Adrenal gland (tissue), 12 donors: ENCODE results near the gene ZNF655. TPM values are rescaled to one million over a fixed set of nuclear protein-coding genes. Genes with fewer than 3 reads are reported as not detected.

ENCODE experiments used
- DNase-seq, 7 donors: peaks; one replicate each; pipeline ENCODE4 v3.0.0-alpha.2; 2019 to 2020
- H3K27ac ChIP-seq, 5 donors: fragments of 200-600 bp; sonication (generic) in 4 of 5; 1 replicate in 3 of 5; 2 replicates in 2 of 5; pipeline versions ENCODE4 v1.5.1 to v1.8.0; 2016 to 2020; ENCODE audit warnings: mild to moderate bottlenecking in 1 of 5
- H3K27me3 ChIP-seq: fragments of 200-600 bp; 2 replicates; pipeline ENCODE4 v1.8.0; 2021
- H3K36me3 ChIP-seq, 2 donors: fragments of 200-600 bp; replicated peaks in 1 of 2; 1 replicate in 1 of 2; 2 replicates in 1 of 2; pipeline versions ENCODE4 v1.5.1 to v1.8.0; 2018 to 2022
- H3K4me1 ChIP-seq, 2 donors: fragments of 200-600 bp; replicated peaks in 1 of 2; 1 replicate in 1 of 2; 2 replicates in 1 of 2; pipeline versions ENCODE4 v1.5.1 to v1.8.0; 2018 to 2021
- H3K4me3 ChIP-seq, 4 donors: fragments of 200-600 bp; sonication (generic) in 3 of 4; one replicate each; pipeline ENCODE4 v1.5.1; 2016 to 2018
- H3K9me3 ChIP-seq, 3 donors: fragments of 200-600 bp; sonication (generic) in 1 of 3; replicated peaks in 1 of 3; 1 replicate in 2 of 3; 2 replicates in 1 of 3; pipeline versions ENCODE4 v1.5.1 to v1.8.0; 2016 to 2021
- POLR2A ChIP-seq, 2 donors: fragments of 450-650 bp; IDR thresholded peaks; one replicate each; pipeline ENCODE4 v1.6.1; 2017; ENCODE audit warnings: antibody characterized with exemption in 2 of 2, mild to moderate bottlenecking in 2 of 2, moderate library complexity in 1 of 2
- WGBS, 4 donors: extraction: QIAGEN DNeasy Blood & Tissue Kit in 2 of 4; methylation state at CpG; one replicate each; pipeline versions ENCODE4 v1.1.5 to v1.1.7; 2013 to 2017; 5-methylcytosine and 5-hydroxymethylcytosine counted together
- intact Hi-C, 2 donors: fragments of 100-400 bp; cut with DNase I; formaldehyde crosslinking; loops; one replicate each; pipeline versions ENCODE4 v1.14.1 to v1.15.0; 2022 to 2023
- polyA plus RNA-seq, 3 donors: library from polyadenylated mRNA; stranded (reverse); fragments of 200-250 nt in 2 of 3; fragments of 350-450 nt in 1 of 3; fragmentation: Illumina TruSeq in 1 of 3; extraction: RNeasy Lipid Tissue Mini Kit (QIAGEN cat#74804) in 1 of 3; gene quantifications; one replicate each; pipeline ENCODE4 v1.2.3, GENCODE V29; 2013 to 2014
- total RNA-seq, 9 donors: library from RNA; depleted of rRNA in 4 of 9; stranded (reverse); fragments of >200 nt in 4 of 9; fragments of 120-200 nt in 1 of 9; fragmentation: NEBNext Ultra II Directional in 1 of 9; extraction: Animal tissue kit (Norgen Biotek cat#: 25700) in 1 of 9; gene quantifications; one replicate each; pipeline versions ENCODE4 v1.1.0 to v1.2.4, GENCODE V29; 2013 to 2023
- TF ChIP-seq, protein P1 (sequence below), 6 experiments: fragments of 450-650 bp in 4 of 6; fragments of 200-600 bp in 2 of 6; sonication (generic) in 1 of 6; IDR thresholded peaks; 1 replicate in 5 of 6; 2 replicates in 1 of 6; pipeline versions ENCODE4 v1.5.1 to v1.8.0; 2016 to 2021; ENCODE audit warnings: antibody characterized with exemption in 6 of 6, mild to moderate bottlenecking in 2 of 6, moderate library complexity in 1 of 6
- donor health status: healthy with polysubstance abuse.
- donor health status: Bipolar disorder and iron deficiency.
- donor health status: DM: yes; HTN: yes; CAD: no.
- donor health status: DM: no; HTN: no; CAD: no.
- donor health status: DM: no; HTN: no; CAD: no.
- donor health status: DM: yes; HTN: yes; CAD: no.

Gene ZNF655
- total and polyA plus RNA-seq, 12 donors = 37.6 to 132 (median 62.7) TPM

GRCh38 chr7:99615989-99616358 lies 57.5 kb downstream of the ZNF655 start:
- Histone ChIP-seq H3K27ac (peak overlapping the region in 2 of 5 donors; percentile 67 to 88), H3K27me3 (no peaks in the 10 kb centered on the region), H3K4me3 (peak overlapping the region in 1 of 4 donors; percentile 83), H3K36me3 (peaks cover 0 to 28% of the 10 kb centered on the region in 2 donors), H3K4me1 (peaks cover 12 to 18% of the 10 kb centered on the region in 2 donors), H3K9me3 (no peaks in the 10 kb centered on the region)
- peak in 1 of 7 donors; percentile 30 for DNase-seq
- intact Hi-C loops = no loop called here
- TF ChIP-seq POLR2A (IDR thresholded peaks at IDR 0.05) = no peak
- TF ChIP-seq, protein P1, sequence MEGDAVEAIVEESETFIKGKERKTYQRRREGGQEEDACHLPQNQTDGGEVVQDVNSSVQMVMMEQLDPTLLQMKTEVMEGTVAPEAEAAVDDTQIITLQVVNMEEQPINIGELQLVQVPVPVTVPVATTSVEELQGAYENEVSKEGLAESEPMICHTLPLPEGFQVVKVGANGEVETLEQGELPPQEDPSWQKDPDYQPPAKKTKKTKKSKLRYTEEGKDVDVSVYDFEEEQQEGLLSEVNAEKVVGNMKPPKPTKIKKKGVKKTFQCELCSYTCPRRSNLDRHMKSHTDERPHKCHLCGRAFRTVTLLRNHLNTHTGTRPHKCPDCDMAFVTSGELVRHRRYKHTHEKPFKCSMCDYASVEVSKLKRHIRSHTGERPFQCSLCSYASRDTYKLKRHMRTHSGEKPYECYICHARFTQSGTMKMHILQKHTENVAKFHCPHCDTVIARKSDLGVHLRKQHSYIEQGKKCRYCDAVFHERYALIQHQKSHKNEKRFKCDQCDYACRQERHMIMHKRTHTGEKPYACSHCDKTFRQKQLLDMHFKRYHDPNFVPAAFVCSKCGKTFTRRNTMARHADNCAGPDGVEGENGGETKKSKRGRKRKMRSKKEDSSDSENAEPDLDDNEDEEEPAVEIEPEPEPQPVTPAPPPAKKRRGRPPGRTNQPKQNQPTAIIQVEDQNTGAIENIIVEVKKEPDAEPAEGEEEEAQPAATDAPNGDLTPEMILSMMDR (IDR thresholded peaks at IDR 0.05) = no peak
- 86 to 92% (median 89%) methylated on average over 5 of the region's 5 CpGs for WGBS, 4 donors

DNA sequence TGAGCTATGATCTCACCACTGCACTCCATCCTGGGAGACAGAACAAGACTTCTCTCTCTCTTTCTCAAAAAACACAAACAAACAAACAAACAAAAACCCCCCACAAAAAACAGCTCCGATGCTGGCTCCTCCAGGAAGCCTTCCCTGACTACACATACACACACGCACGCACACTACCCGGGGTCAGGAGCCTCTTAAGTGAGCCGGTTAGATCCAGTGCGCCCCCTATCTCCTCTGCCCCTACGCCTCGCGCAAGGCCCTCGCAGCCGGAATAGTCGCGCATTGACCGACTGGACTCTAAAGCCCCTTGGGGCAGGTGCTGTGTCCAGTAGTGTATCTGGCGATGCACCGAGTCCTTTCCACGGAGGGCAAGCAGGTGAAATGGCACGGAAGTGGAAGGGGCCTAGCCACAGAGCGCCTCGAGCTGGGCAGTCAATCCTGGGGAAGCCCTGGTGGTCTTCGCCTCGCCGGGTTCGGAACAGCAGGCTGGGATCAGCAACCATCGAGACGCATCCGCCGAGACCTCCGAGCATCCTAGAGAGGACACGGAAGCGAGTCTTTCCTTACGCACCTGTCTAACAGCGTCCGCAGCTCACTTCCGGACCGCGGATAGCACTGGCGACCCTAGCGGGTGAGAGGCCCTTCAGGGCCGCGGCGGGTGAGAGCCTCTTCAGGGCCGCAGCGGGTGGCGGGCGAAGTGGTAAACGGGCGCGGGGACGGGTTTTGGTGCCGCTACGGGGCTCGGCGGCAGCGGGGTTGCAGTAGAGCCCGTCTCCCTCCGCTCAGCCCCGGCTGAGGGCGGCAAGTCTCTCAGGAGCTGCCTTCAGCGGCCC lies 58.1 kb downstream of the ZNF655 start, which contains the start of gene ZSCAN25:
ZSCAN25 (plus strand) TSS at position 588 of the 833 bp plus-strand sequence. CDS start 2,661 bp downstream, outside the sequence.
- Histone ChIP-seq H3K36me3 (peaks cover 0 to 34% of the 10 kb centered on the region in 2 donors), H3K9me3 (no peaks in the 10 kb centered on the region), H3K4me3 (peak within 1 kb of the TSS; percentile 36 to 83 (median 70)), H3K4me1 (peaks cover 12 to 18% of the 10 kb centered on the region in 2 donors), H3K27me3 (no peaks in the 10 kb centered on the region), H3K27ac (peak within 1 kb of the TSS in 4 of 5 donors; percentile 55 to 88 (median 74))
- DNase-seq = peak; percentile 87 to 93 (median 90)
- 0 to 3% (median 1%) methylated on average over 6 to 60 of the region's 60 CpGs for WGBS, 4 donors
- intact Hi-C loops = no loop called here
- peak; percentile 55 to 76 for TF ChIP-seq POLR2A (IDR thresholded peaks at IDR 0.05)
- TF ChIP-seq, protein P1 (IDR thresholded peaks at IDR 0.05) = peak in 4 of 6 experiments; percentile 25 to 37 (median 36)

- Histone ChIP-seq H3K4me3 (peak overlapping the region; percentile 36 to 83 (median 70)), H3K27ac (peak overlapping the region in 4 of 5 donors; percentile 55 to 88 (median 74)), H3K4me1 (peaks cover 12 to 18% of the 10 kb centered on the region in 2 donors), H3K9me3 (no peaks in the 10 kb centered on the region), H3K36me3 (peaks cover 0 to 41% of the 10 kb centered on the region in 2 donors), H3K27me3 (no peaks in the 10 kb centered on the region)
- DNase-seq = peak in 1 of 7 donors; percentile 37
- 16 to 42% (median 23%) methylated on average over 8 to 22 of the region's 22 CpGs for WGBS, 4 donors
- intact Hi-C loops = no loop called here
- TF ChIP-seq POLR2A (IDR thresholded peaks at IDR 0.05) = no peak
- TF ChIP-seq, protein P1 (IDR thresholded peaks at IDR 0.05) = no peak
Observed at GRCh38 chr7:99617192-99617781, 58.8 kb downstream of the ZNF655 start.

- WGBS, 4 donors = 79 to 85% (median 83%) methylated on average over 3 of the region's 3 CpGs
- Histone ChIP-seq H3K4me3 (no peak overlapping the region), H3K27me3 (no peaks in the 10 kb centered on the region), H3K4me1 (peaks cover 12 to 18% of the 10 kb centered on the region in 2 donors), H3K9me3 (no peaks in the 10 kb centered on the region), H3K27ac (no peak overlapping the region), H3K36me3 (peaks cover 0 to 56% of the 10 kb centered on the region in 2 donors)
- TF ChIP-seq, protein P1 (IDR thresholded peaks at IDR 0.05) = no peak
- TF ChIP-seq POLR2A (IDR thresholded peaks at IDR 0.05) = no peak
- intact Hi-C loops = no loop called here
- DNase-seq = peak in 1 of 7 donors; percentile 44
Observed at GRCh38 chr7:99618726-99619125, 60.3 kb downstream of the ZNF655 start.
